HepG2 (cell line): ENCODE results near the gene EIF4E1B. TPM values are rescaled to one million over a fixed set of nuclear protein-coding genes. Genes with fewer than 3 reads are reported as not detected.
A peak's percentile ranks its signal among the peaks of the same experiment; 100 is the strongest.

Source experiments
- ATAC-seq: fragments of 200-7000 bp; cut with Tn5 transposase; 3 replicates; pipeline ENCODE4 v1.9.1; 2020; ENCODE audit warnings: mild to moderate bottlenecking, moderate library complexity
- BruUV-seq: library from RNA; stranded (reverse); fragments of 400-500 nt; replicated peaks from 2 replicates; lab custom pipeline; 2021; lab: Mats Ljungman, UMichigan
- CTCF ChIA-PET: fragments of 300-600 bp; formaldehyde crosslinking; extraction: SDS; loops from one replicate; lab custom pipeline; 2021; ENCODE audit warnings: low total read pairs, inconsistent platforms, low intra/inter-chr PET ratio; lab: Yijun Ruan, JAX
- POLR2A ChIA-PET: fragments of 350-600 bp; sonication (Branson Sonifier 250); formaldehyde crosslinking; loops from one replicate; lab custom pipeline; 2020; ENCODE audit warnings: antibody characterized with exemption, inconsistent platforms; lab: Yijun Ruan, JAX
- DNase-seq: peaks from one replicate; pipeline ENCODE4 v3.0.0-alpha.2; 2015; ENCODE audit warnings: low spot score
- FAIRE-seq: peaks from 3 replicates; lab custom pipeline; 2011; peaks lifted over from hg19 to GRCh38; lab: Jason Lieb, UNC
- H2AFZ ChIP-seq: one replicate; pipeline ENCODE4 v1.6.1; 2011; ENCODE audit warnings: low read length, inconsistent platforms
- H3K27ac ChIP-seq: fragments of 300-600 bp; 3 replicates; pipeline ENCODE4 v1.8.0; 2011; ENCODE audit warnings: mixed run types, mild to moderate bottlenecking, mixed read lengths, low read length, inconsistent platforms; ENCODE audit not compliant: insufficient read depth; ENCODE audit errors: extremely low read length
- H3K27me3 ChIP-seq, 2 experiments: fragments of 200-600 bp in 1 of 2; 2 replicates in 1 of 2; 3 replicates in 1 of 2; pipeline versions ENCODE4 v1.6.0 to v1.8.0; 2011; ENCODE audit warnings: low read length in 2 of 2, mild to moderate bottlenecking in 2 of 2, moderate library complexity in 2 of 2, inconsistent platforms in 1 of 2; ENCODE audit not compliant: insufficient read depth in 2 of 2, control insufficient read depth in 1 of 2
- H3K36me3 ChIP-seq, 2 experiments: fragments of 200-600 bp in 1 of 2; replicated peaks in 1 of 2; 2 replicates in 1 of 2; 3 replicates in 1 of 2; pipeline versions ENCODE4 v1.5.1 to v1.8.0; 2011; ENCODE audit warnings: low read length in 2 of 2, inconsistent platforms in 1 of 2; ENCODE audit not compliant: insufficient read depth in 2 of 2, control insufficient read depth in 1 of 2
- H3K4me1 ChIP-seq: 2 replicates; pipeline ENCODE4 v1.5.1; 2012; ENCODE audit warnings: low read length, inconsistent platforms; ENCODE audit not compliant: insufficient read depth
- H3K4me2 ChIP-seq: 2 replicates; pipeline ENCODE4 v1.6.0; 2011; ENCODE audit warnings: low read depth, low read length, inconsistent platforms
- H3K4me3 ChIP-seq, 3 experiments: fragments of 200-600 bp in 1 of 3; sonication (generic), shearing (Covaris generic) in 1 of 3; replicated peaks in 1 of 3; 2 replicates each; pipeline ENCODE4 v1.5.1; 2011 to 2016; ENCODE audit warnings: low read length in 3 of 3, inconsistent platforms in 2 of 3, low read depth in 2 of 3, mild to moderate bottlenecking in 2 of 3, control low read depth in 1 of 3, mixed read lengths in 1 of 3; ENCODE audit not compliant: insufficient read depth in 1 of 3
- H3K79me2 ChIP-seq: one replicate; pipeline ENCODE4 v1.6.1; 2011; ENCODE audit warnings: low read length, inconsistent platforms; ENCODE audit not compliant: insufficient read depth
- H3K9ac ChIP-seq: 2 replicates; pipeline ENCODE4 v1.6.0; 2011; ENCODE audit warnings: mild to moderate bottlenecking, low read depth, low read length, inconsistent platforms; ENCODE audit not compliant: insufficient read depth
- H3K9me3 ChIP-seq: 2 replicates; pipeline ENCODE4 v1.5.1; 2012; ENCODE audit warnings: mild to moderate bottlenecking, low read length
- H4K20me1 ChIP-seq: 2 replicates; pipeline ENCODE4 v1.6.0; 2011; ENCODE audit warnings: inconsistent platforms, mild to moderate bottlenecking, low read length, moderate library complexity; ENCODE audit not compliant: insufficient read depth
- CBX2 ChIP-seq, 2 experiments: fragments of 200-600 bp in 1 of 2; sonication (generic); formaldehyde crosslinking in 1 of 2; IDR thresholded peaks; 2 replicates each; pipeline versions ENCODE4 v1.7.0 to v1.8.1; 2018 to 2022; ENCODE audit warnings: low read depth in 2 of 2, low read length in 1 of 2, mild to moderate bottlenecking in 1 of 2, missing genetic modification reagents in 1 of 2
- FOXO4 ChIP-seq: sonication (generic); formaldehyde crosslinking; conservative IDR thresholded peaks from 2 replicates; pipeline ENCODE4 v1.8.1; 2023; ENCODE audit warnings: missing genetic modification reagents
- MLX ChIP-seq: IDR thresholded peaks from 2 replicates; pipeline ENCODE4 v1.6.1; 2016
- RARA ChIP-seq: IDR thresholded peaks from 2 replicates; pipeline ENCODE4 v1.6.1; 2016; ENCODE audit warnings: missing genetic modification reagents, missing compliant biosample characterization
- ZNF468 ChIP-seq: sonication (generic); formaldehyde crosslinking; IDR thresholded peaks from 2 replicates; pipeline ENCODE4 v1.8.0; 2022; ENCODE audit warnings: mild to moderate bottlenecking, moderate library complexity, missing genetic modification reagents
- ZNF629 ChIP-seq: sonication (generic); formaldehyde crosslinking; conservative IDR thresholded peaks from 2 replicates; pipeline ENCODE4 v1.5.0; 2020; ENCODE audit warnings: missing genetic modification reagents
- WGBS: methylation state at CpG from one replicate; pipeline ENCODE4 v1.1.6; 2017; ENCODE audit warnings: low lambda C conversion rate; 5-methylcytosine and 5-hydroxymethylcytosine counted together
- in situ Hi-C: cut with HindIII; loops from 2 replicates; pipeline ENCODE4 v1.10.0; 2017; ENCODE audit warnings: low pct_unique_long_range_greater_than_20kb; ENCODE audit not compliant: extremely low pct_ligation_motif_present
- intact Hi-C: fragments of 100-400 bp; cut with micrococcal nuclease; formaldehyde crosslinking; loops from one replicate; pipeline ENCODE4 v1.10.0; 2022; ENCODE audit not compliant: unreplicated experiment
- polyA plus RNA-seq, 8 experiments: library from polyadenylated mRNA; depleted of rRNA in 3 of 8; stranded (reverse) in 7 of 8; unstranded in 1 of 8; fragments of >200 nt; fragmentation: Illumina TruSeq in 4 of 8; extraction: Trizol in 4 of 8; gene quantifications; 2 replicates each; pipeline versions ENCODE4 v1.2.1 to v1.2.3, GENCODE V29; 2011 to 2016; ENCODE audit warnings: low read depth in 4 of 8, missing spikeins in 1 of 8, mixed read lengths in 1 of 8; ENCODE audit not compliant: insufficient read depth in 1 of 8
- total RNA-seq, 5 experiments: library from RNA; depleted of rRNA; stranded (reverse); fragments of >200 nt; fragmentation: Illumina TruSeq; extraction: Trizol; gene quantifications; 2 replicates each; pipeline ENCODE4 v1.2.3, GENCODE V29; 2016; ENCODE audit warnings: low read depth in 1 of 5

EIF4E1B gene
- total and polyA plus RNA-seq, 2 of the 13 experiments (the other 11 are each of a cell fraction or from before 2014, with no cell fraction given): not detected

GRCh38 chr5:176606032-176606431, 24.4 kb upstream of the EIF4E1B start:
- H3K27ac ChIP-seq: no peak overlapping the region
- TF ChIP-seq CBX2 (IDR thresholded peaks at IDR 0.05; ENCODE audit: low read depth, low read length) (no peak), CBX2 (CRISPR knock-in tag; IDR thresholded peaks at IDR 0.05; ENCODE audit: low read depth) (no peak), FOXO4 (CRISPR knock-in tag) (no peak), RARA (CRISPR knock-in tag) (no peak), ZNF468 (CRISPR knock-in tag) (no peak)
- no peak overlapping the region for H3K4me3 ChIP-seq
- H2AFZ ChIP-seq: no peak overlapping the region
- H4K20me1 ChIP-seq: 0 out of 2 replicates have a peak, but pooled peaks cover 4% of the 10 kb centered on the region
- ChIA-PET CTCF (no interaction called here), POLR2A (interaction anchor here (0.6 to 1.5 kb wide), 2 partner anchors 8 to 41 kb away, joined by 3 to 4 read pairs; partner anchors contain the start of gene TSPAN17)
- FAIRE-seq: no peak
- no peak overlapping the region for H3K9ac ChIP-seq
- intact Hi-C loops (no loop called here), in situ Hi-C loops (no loop called here)
- WGBS: 100% methylated on average over 1 of the region's 3 CpGs
- no peak overlapping the region for H3K4me2 ChIP-seq
- no peak for DNase-seq
- no peak for ATAC-seq
- BruUV-seq: no TSS peak
- H3K36me3 ChIP-seq: no peaks in the 10 kb centered on the region
- H3K79me2 ChIP-seq: no peaks in the 10 kb centered on the region
- H3K4me1 ChIP-seq: peaks cover 25% of the 10 kb centered on the region
- H3K27me3 ChIP-seq: no peaks in the 10 kb centered on the region
- H3K9me3 ChIP-seq: no peaks in the 10 kb centered on the region

GRCh38 chr5:176606875-176607274, 23.6 kb upstream of the EIF4E1B start:
- WGBS: 71% methylated on average over 3 of the region's 3 CpGs
- intact Hi-C loops (no loop called here), in situ Hi-C loops (no loop called here)
- Histone ChIP-seq H2AFZ (no peak overlapping the region), H3K9ac (no peak overlapping the region), H3K4me3 (no peak overlapping the region), H3K9me3 (no peaks in the 10 kb centered on the region), H3K4me1 (peaks cover 25% of the 10 kb centered on the region), H4K20me1 (no peaks in the 10 kb centered on the region), H3K4me2 (no peak overlapping the region), H3K79me2 (no peaks in the 10 kb centered on the region), H3K36me3 (no peaks in the 10 kb centered on the region), H3K27me3 (no peaks in the 10 kb centered on the region), H3K27ac (no peak overlapping the region)
- FAIRE-seq (no peak), ATAC-seq (no peak), DNase-seq (no peak)
- ChIA-PET CTCF (no interaction called here), POLR2A (interaction anchor here (1.5 kb wide), 1 partner anchor 40 kb away, joined by 3 read pairs; the partner anchor contains the start of gene TSPAN17)
- no TSS peak for BruUV-seq
- TF ChIP-seq ZNF629 (CRISPR knock-in tag): peak; percentile 87
- TF ChIP-seq MLX (CRISPR knock-in tag): no peak
